Nephron (organoid): ENCODE data around the gene NUCB1.
"Not testable (repeated sequence)": the region's sequence is repeated elsewhere in the genome, so short reads cannot be mapped to it uniquely, and the experiment has no call there.

ENCODE experiments used
- H3K27ac Mint-ChIP-seq, 3 experiments: 2 replicates each; pipeline ENCODE4 v1.8.0; 2020; ENCODE audit warnings: mixed read lengths in 3 of 3, mild to moderate bottlenecking in 2 of 3, moderate library complexity in 1 of 3
- H3K27me3 Mint-ChIP-seq: 2 replicates; pipeline ENCODE4 v1.8.0; 2021; ENCODE audit warnings: low read depth, mild to moderate bottlenecking, moderate library complexity, mixed read lengths
- H3K36me3 Mint-ChIP-seq: 2 replicates; pipeline ENCODE4 v1.8.0; 2020; ENCODE audit warnings: low read depth, mixed read lengths
- H3K4me1 Mint-ChIP-seq: 2 replicates; pipeline ENCODE4 v1.8.0; 2020; ENCODE audit warnings: mixed read lengths
- H3K4me3 Mint-ChIP-seq, 3 experiments: 2 replicates each; pipeline ENCODE4 v1.8.0; 2020; ENCODE audit warnings: mild to moderate bottlenecking in 3 of 3, mixed read lengths in 3 of 3, moderate library complexity in 2 of 3
- H3K9me3 Mint-ChIP-seq: 2 replicates; pipeline ENCODE4 v1.8.0; 2020; ENCODE audit warnings: mixed read lengths
- TF ChIP-seq, protein P1 (sequence below), 3 experiments: fragments of 200-600 bp; sonication (generic); IDR thresholded peaks; one replicate each; pipeline ENCODE4 v1.5.0; 2021; ENCODE audit warnings: antibody characterized with exemption in 3 of 3; ENCODE audit not compliant: unreplicated experiment in 3 of 3

NUCB1 gene

DNA sequence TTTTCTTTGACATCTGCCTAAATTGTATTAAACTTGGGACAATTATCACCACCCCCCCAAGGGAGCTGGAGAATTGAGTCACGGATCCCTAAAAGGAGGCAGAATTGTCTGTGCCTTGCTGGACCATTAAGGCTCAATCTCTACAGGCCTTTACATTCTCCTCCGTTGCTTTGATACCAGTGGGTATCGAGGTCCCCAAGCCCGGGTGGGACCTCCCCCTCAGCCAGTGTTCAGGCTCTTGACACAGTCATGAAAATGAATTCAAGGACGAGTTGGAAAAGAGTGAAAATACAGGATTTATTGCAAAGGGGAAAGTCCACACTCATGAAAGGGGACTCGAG, 22.3 kb upstream of the NUCB1 start:
- peak overlapping the region in 1 of 3 experiments; percentile 41 for H3K4me3 Mint-ChIP-seq
- H3K9me3 Mint-ChIP-seq = no peaks in the 10 kb centered on the region
- peaks cover 51% of the 10 kb centered on the region for H3K36me3 Mint-ChIP-seq
- H3K4me1 Mint-ChIP-seq = peaks cover 35% of the 10 kb centered on the region
- TF ChIP-seq, protein P1, sequence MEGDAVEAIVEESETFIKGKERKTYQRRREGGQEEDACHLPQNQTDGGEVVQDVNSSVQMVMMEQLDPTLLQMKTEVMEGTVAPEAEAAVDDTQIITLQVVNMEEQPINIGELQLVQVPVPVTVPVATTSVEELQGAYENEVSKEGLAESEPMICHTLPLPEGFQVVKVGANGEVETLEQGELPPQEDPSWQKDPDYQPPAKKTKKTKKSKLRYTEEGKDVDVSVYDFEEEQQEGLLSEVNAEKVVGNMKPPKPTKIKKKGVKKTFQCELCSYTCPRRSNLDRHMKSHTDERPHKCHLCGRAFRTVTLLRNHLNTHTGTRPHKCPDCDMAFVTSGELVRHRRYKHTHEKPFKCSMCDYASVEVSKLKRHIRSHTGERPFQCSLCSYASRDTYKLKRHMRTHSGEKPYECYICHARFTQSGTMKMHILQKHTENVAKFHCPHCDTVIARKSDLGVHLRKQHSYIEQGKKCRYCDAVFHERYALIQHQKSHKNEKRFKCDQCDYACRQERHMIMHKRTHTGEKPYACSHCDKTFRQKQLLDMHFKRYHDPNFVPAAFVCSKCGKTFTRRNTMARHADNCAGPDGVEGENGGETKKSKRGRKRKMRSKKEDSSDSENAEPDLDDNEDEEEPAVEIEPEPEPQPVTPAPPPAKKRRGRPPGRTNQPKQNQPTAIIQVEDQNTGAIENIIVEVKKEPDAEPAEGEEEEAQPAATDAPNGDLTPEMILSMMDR (IDR thresholded peaks at IDR 0.05; ENCODE audit: unreplicated experiment in 3 of 3) = no peak
- no peak overlapping the region for H3K27ac Mint-ChIP-seq
- peaks cover 3% of the 10 kb centered on the region for H3K27me3 Mint-ChIP-seq

GRCh38 chr19:48878196-48879024, 21.7 kb upstream of the NUCB1 start:
- Mint-ChIP-seq H3K36me3 (peaks cover 45% of the 10 kb centered on the region), H3K27me3 (peaks cover 3% of the 10 kb centered on the region), H3K9me3 (peaks cover 2% of the 10 kb centered on the region), H3K4me1 (peaks cover 29% of the 10 kb centered on the region), H3K4me3 (peak overlapping the region in 1 of 3 experiments; percentile 42), H3K27ac (no peak overlapping the region)
- TF ChIP-seq, protein P1 (IDR thresholded peaks at IDR 0.05; ENCODE audit: unreplicated experiment in 3 of 3) = no peak

DNA sequence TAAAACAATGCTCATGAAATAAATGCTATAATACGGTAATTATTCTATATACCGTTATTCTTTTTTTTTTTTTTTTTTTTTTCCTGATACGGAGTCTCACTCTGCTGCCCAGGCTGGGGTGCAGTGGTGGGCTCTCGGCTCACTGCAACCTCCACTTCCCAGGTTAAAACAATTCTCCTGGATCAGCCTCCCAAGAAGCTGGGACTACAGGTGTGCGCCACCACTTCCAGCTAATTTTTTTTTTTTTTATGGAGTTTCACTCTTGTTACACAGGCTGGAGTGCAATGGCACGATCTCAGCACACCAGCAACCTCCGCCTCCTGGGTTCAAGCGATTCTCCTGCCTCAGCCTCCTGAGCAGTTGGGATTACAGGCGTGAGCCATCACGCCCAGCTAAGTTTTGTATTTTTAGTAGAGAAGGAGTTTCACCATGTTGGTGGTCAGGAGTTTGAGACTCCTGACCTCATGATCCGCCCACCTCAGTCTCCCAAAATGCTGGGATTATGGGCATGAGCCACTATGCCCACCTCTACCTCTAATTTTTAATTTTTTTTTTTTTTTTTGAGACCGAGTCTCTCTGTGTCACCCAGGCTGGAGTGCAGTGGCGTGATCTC, 21.0 kb upstream of the NUCB1 start:
- Mint-ChIP-seq H3K4me1 (peaks cover 22% of the 10 kb centered on the region), H3K36me3 (peaks cover 38% of the 10 kb centered on the region), H3K27me3 (peaks cover 3% of the 10 kb centered on the region), H3K9me3 (peaks cover 4% of the 10 kb centered on the region), H3K4me3 (no peak overlapping the region), H3K27ac (no peak overlapping the region)
- TF ChIP-seq, protein P1 (IDR thresholded peaks at IDR 0.05; ENCODE audit: unreplicated experiment in 3 of 3) = no peak

DNA sequence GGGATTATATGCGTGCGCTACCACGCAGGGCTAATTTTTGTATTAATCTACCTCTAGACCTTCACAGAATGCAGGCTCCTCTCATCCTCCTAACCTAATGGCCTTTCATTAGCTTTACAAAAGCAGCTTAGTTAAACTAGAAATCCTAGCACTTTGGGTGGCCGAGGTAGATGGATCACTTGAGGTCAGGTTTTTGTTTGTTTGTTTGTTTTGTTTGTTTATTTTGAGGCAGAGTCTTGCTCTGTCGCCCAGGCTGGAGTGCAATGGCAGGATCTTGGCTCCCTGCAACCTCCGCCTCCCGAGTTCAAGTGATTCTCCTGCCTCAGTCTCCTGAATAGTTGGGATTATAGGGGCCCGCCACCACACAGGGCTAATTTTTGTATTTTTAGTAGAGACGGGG, 20.4 kb upstream of the NUCB1 start:
- H3K9me3 Mint-ChIP-seq, H3K4me3 Mint-ChIP-seq, H3K27me3 Mint-ChIP-seq, H3K27ac Mint-ChIP-seq: not testable (repeated sequence)
- peaks cover 16% of the 10 kb centered on the region for H3K4me1 Mint-ChIP-seq
- H3K36me3 Mint-ChIP-seq = peaks cover 32% of the 10 kb centered on the region

DNA sequence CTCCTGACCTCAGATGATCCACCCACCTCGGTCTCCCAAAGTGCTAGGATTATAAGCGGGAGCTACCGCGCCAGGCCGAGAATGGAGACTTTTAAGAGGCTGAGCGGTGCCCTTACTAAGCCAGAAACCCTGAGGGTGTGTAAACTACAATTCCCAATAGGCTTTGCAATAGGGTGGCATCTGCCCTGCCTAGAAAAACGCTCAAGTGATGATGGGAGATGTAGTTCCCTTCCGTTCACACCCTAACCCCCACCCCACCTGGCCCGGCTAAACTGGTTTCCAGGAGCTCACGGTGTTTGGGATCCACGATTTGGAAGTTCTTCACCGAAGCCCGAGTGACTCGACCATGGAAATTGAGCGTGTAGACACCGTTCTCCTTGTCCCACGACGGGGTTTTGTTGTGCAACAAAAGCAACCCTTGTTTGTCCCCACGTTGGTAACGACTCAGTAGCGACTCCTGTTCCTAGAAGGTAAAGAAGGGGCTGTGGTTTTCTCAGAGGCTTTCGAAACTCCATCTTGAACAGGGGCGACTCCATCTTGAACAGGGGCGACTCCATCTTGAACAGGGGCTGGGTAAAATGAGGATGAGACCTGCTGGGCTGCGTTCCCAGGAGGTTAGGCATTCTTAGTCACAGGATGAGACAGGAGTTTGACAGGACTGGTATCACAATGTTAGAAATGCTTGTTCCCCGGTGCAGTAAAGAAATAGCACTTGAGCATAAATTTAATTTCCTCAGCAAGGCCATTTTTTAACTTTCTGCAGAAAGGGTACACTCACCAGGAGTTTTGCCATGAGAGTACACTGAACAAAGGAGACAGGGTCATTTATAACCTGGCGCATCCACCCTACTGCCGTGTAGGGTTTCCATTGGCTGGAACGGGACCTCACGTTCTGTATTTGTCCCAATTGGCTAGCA, 18.1 kb upstream of the NUCB1 start:
- H3K9me3 Mint-ChIP-seq = peaks cover 4% of the 10 kb centered on the region
- H3K4me3 Mint-ChIP-seq = no peak overlapping the region
- H3K36me3 Mint-ChIP-seq = peaks cover 17% of the 10 kb centered on the region
- H3K27me3 Mint-ChIP-seq = peaks cover 6% of the 10 kb centered on the region
- TF ChIP-seq, protein P1 (IDR thresholded peaks at IDR 0.05; ENCODE audit: unreplicated experiment in 3 of 3) = no peak
- no peaks in the 10 kb centered on the region for H3K4me1 Mint-ChIP-seq
- H3K27ac Mint-ChIP-seq = no peak overlapping the region

DNA sequence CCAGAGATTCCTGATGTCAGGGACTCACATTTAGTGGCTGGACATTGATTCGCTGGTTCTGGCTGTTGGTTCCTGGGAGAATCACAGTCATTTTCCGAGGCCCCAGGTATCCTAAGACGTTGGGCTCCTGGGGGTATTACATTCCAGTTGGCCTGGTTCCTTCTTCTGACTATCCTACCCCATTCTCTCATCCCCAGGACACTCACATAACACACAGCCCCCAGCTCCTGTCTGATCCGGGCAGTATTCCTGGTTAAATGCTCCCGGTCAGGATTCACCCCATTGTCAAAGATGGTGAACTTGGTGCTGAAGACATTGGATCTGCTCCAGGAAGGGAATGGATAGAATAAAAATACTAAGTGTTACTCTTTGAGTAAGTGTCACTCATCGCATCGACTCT, 16.4 kb upstream of the NUCB1 start:
- Mint-ChIP-seq H3K9me3 (peaks cover 4% of the 10 kb centered on the region), H3K27ac (no peak overlapping the region), H3K4me3 (no peak overlapping the region), H3K27me3 (peaks cover 6% of the 10 kb centered on the region), H3K4me1 (no peaks in the 10 kb centered on the region), H3K36me3 (peaks cover 6% of the 10 kb centered on the region)
- TF ChIP-seq, protein P1 (IDR thresholded peaks at IDR 0.05; ENCODE audit: unreplicated experiment in 3 of 3) = no peak
